H9 (cell line): Measurements from ENCODE around the gene NSUN7. TPM values are rescaled to one million over a fixed set of nuclear protein-coding genes. Genes with fewer than 3 reads are reported as not detected.

Source experiments
- DNase-seq: peaks from one replicate; pipeline ENCODE4 v3.0.0-alpha.2; 2017
- H2AFZ ChIP-seq: one replicate; pipeline ENCODE4 v1.6.1; 2013; ENCODE audit warnings: mild to moderate bottlenecking, low read length, control low read depth, moderate library complexity
- H2AK5ac ChIP-seq: 2 replicates; pipeline ENCODE4 v1.6.1; 2013; ENCODE audit warnings: low read length, control low read depth, mixed read lengths; ENCODE audit not compliant: insufficient read length
- H2BK120ac ChIP-seq: one replicate; pipeline ENCODE4 v1.6.1; 2013; ENCODE audit warnings: low read depth, mild to moderate bottlenecking, low read length, control low read depth, inconsistent platforms; ENCODE audit not compliant: poor library complexity, severe bottlenecking
- H2BK12ac ChIP-seq: 2 replicates; pipeline ENCODE4 v1.6.1; 2013; ENCODE audit warnings: low read length, control low read depth, mixed read lengths, low read depth; ENCODE audit not compliant: insufficient read length
- H2BK15ac ChIP-seq: 2 replicates; pipeline ENCODE4 v1.6.1; 2013; ENCODE audit warnings: low read depth, low read length, control low read depth
- H2BK20ac ChIP-seq: one replicate; pipeline ENCODE4 v1.6.1; 2013; ENCODE audit warnings: low read depth, mild to moderate bottlenecking, low read length, control low read depth, inconsistent platforms; ENCODE audit not compliant: poor library complexity, severe bottlenecking
- H2BK5ac ChIP-seq: 2 replicates; pipeline ENCODE4 v1.6.1; 2013; ENCODE audit warnings: low read length, control low read depth, mixed read lengths; ENCODE audit not compliant: insufficient read length
- H3K14ac ChIP-seq: 2 replicates; pipeline ENCODE4 v1.6.1; 2013; ENCODE audit warnings: low read length, control low read depth; ENCODE audit not compliant: insufficient read depth
- H3K18ac ChIP-seq: 2 replicates; pipeline ENCODE4 v1.6.1; 2013; ENCODE audit warnings: low read depth, mild to moderate bottlenecking, mixed read lengths, low read length, control low read depth; ENCODE audit not compliant: insufficient read length
- H3K23ac ChIP-seq: 2 replicates; pipeline ENCODE4 v1.6.1; 2013; ENCODE audit warnings: low read length, control low read depth, mixed read lengths, low read depth; ENCODE audit not compliant: insufficient read length
- H3K23me2 ChIP-seq: 2 replicates; pipeline ENCODE4 v1.6.1; 2013; ENCODE audit warnings: low read depth, mild to moderate bottlenecking, mixed read lengths, low read length, control low read depth; ENCODE audit not compliant: insufficient read length, poor library complexity, severe bottlenecking
- H3K27ac ChIP-seq: 2 replicates; pipeline ENCODE4 v1.5.1; 2013; ENCODE audit warnings: low read length, control low read depth, mixed read lengths, low read depth; ENCODE audit not compliant: insufficient read length
- H3K27me3 ChIP-seq: 2 replicates; pipeline ENCODE4 v1.6.1; 2013; ENCODE audit warnings: low read length, control low read depth, inconsistent platforms; ENCODE audit not compliant: insufficient read depth
- H3K4ac ChIP-seq: 2 replicates; pipeline ENCODE4 v1.6.1; 2013; ENCODE audit warnings: low read depth, mild to moderate bottlenecking, control low read depth, inconsistent platforms, low read length, moderate library complexity
- H3K4me1 ChIP-seq: 2 replicates; pipeline ENCODE4 v1.6.1; 2013; ENCODE audit warnings: low read length, control low read depth, inconsistent platforms; ENCODE audit not compliant: insufficient read depth
- H3K4me2 ChIP-seq: 2 replicates; pipeline ENCODE4 v1.6.1; 2013; ENCODE audit warnings: low read length, control low read depth, mixed read lengths; ENCODE audit not compliant: insufficient read length, insufficient read depth
- H3K56ac ChIP-seq: 2 replicates; pipeline ENCODE4 v1.6.1; 2013; ENCODE audit warnings: low read depth, mild to moderate bottlenecking, mixed read lengths, low read length, control low read depth; ENCODE audit not compliant: insufficient read length
- H3K79me1 ChIP-seq: 2 replicates; pipeline ENCODE4 v1.6.1; 2013; ENCODE audit warnings: low read depth, mild to moderate bottlenecking, moderate library complexity, low read length, control low read depth, inconsistent platforms; ENCODE audit not compliant: insufficient read depth, poor library complexity, severe bottlenecking
- H3K79me2 ChIP-seq: 2 replicates; pipeline ENCODE4 v1.6.1; 2013; ENCODE audit warnings: low read length, control low read depth, inconsistent platforms; ENCODE audit not compliant: insufficient read depth
- H3K9ac ChIP-seq: 2 replicates; pipeline ENCODE4 v1.6.1; 2013; ENCODE audit warnings: low read length, control low read depth, mixed read lengths; ENCODE audit not compliant: insufficient read length; ENCODE audit errors: extremely low read depth
- H3K9me3 ChIP-seq: one replicate; pipeline ENCODE4 v1.6.1; 2013; ENCODE audit warnings: low read depth, low read length, inconsistent platforms; ENCODE audit not compliant: control insufficient read depth
- H3T11ph ChIP-seq: one replicate; pipeline ENCODE4 v1.6.1; 2013; ENCODE audit warnings: mild to moderate bottlenecking, low read length, control low read depth, inconsistent platforms
- H4K20me1 ChIP-seq: one replicate; pipeline ENCODE4 v1.6.1; 2013; ENCODE audit not compliant: control insufficient read depth, insufficient read length, insufficient read depth
- H4K5ac ChIP-seq: 2 replicates; pipeline ENCODE4 v1.6.1; 2013; ENCODE audit warnings: low read depth, mild to moderate bottlenecking, mixed read lengths, low read length, control low read depth; ENCODE audit not compliant: insufficient read length
- H4K8ac ChIP-seq: replicated peaks from 2 replicates; pipeline ENCODE4 v1.6.1; 2013; ENCODE audit warnings: low read length, control low read depth, mixed read lengths, low read depth; ENCODE audit not compliant: insufficient read length
- H4K91ac ChIP-seq: 2 replicates; pipeline ENCODE4 v1.6.1; 2013; ENCODE audit warnings: low read depth, mild to moderate bottlenecking, moderate library complexity, mixed read lengths, low read length, control low read depth; ENCODE audit not compliant: insufficient read length
- H3K27ac Mint-ChIP-seq, 3 experiments: 2 replicates in 2 of 3; 3 replicates in 1 of 3; pipeline ENCODE4 v1.8.0; 2020 to 2021; ENCODE audit warnings: mixed read lengths in 3 of 3, mild to moderate bottlenecking in 1 of 3, moderate library complexity in 1 of 3
- H3K27me3 Mint-ChIP-seq: 2 replicates; pipeline ENCODE4 v1.8.0; 2021; ENCODE audit warnings: low read depth, mild to moderate bottlenecking, moderate library complexity, mixed read lengths
- H3K36me3 Mint-ChIP-seq, 3 experiments: 2 replicates in 2 of 3; 3 replicates in 1 of 3; pipeline ENCODE4 v1.8.0; 2020 to 2021; ENCODE audit warnings: low read depth in 3 of 3, mixed read lengths in 3 of 3; ENCODE audit not compliant: insufficient read depth in 1 of 3
- H3K4me1 Mint-ChIP-seq, 2 experiments: 2 replicates each; pipeline ENCODE4 v1.8.0; 2020; ENCODE audit warnings: mixed read lengths in 2 of 2
- H3K4me3 Mint-ChIP-seq, 2 experiments: 2 replicates in 1 of 2; 3 replicates in 1 of 2; pipeline ENCODE4 v1.8.0; 2020 to 2021; ENCODE audit warnings: mild to moderate bottlenecking in 2 of 2, mixed read lengths in 2 of 2, moderate library complexity in 1 of 2
- H3K9me3 Mint-ChIP-seq, 2 experiments: 2 replicates in 1 of 2; 3 replicates in 1 of 2; pipeline ENCODE4 v1.8.0; 2020; ENCODE audit warnings: mild to moderate bottlenecking in 2 of 2, mixed read lengths in 2 of 2, moderate library complexity in 1 of 2
- CTCF ChIP-seq: fragments of 200-600 bp; sonication (generic); conservative IDR thresholded peaks from 3 replicates; pipeline ENCODE4 v1.8.0; 2021; ENCODE audit warnings: antibody characterized with exemption, mild to moderate bottlenecking
- WGBS: extraction: QIAGEN DNeasy Blood & Tissue Kit; methylation state at CpG from one replicate; pipeline ENCODE4 v1.1.7; 2013; ENCODE audit warnings: missing lambda C conversion rate, low lambda C conversion rate, mixed read lengths; ENCODE audit not compliant: insufficient read length; ENCODE audit errors: extremely low coverage; 5-methylcytosine and 5-hydroxymethylcytosine counted together
- total RNA-seq: library from RNA; stranded (reverse); gene quantifications from 2 replicates; pipeline ENCODE4 v1.2.1, GENCODE V29; 2021

The NSUN7 gene
- total RNA-seq, 1 experiment from 2014 or later, result 15.9 TPM

GRCh38 chr4:40789031-40789430 is 39.3 kb downstream of the NSUN7 start:
- Histone ChIP-seq H3K79me2 (no peaks in the 10 kb centered on the region), H4K91ac (no peak overlapping the region), H4K8ac (no peak overlapping the region), H4K20me1 (no peaks in the 10 kb centered on the region), H3K9me3 (no peaks in the 10 kb centered on the region), H2BK20ac (no peak overlapping the region), H3T11ph (no peak overlapping the region), H3K4me2 (no peak overlapping the region), H3K23me2 (no peaks in the 10 kb centered on the region), H3K4ac (no peak overlapping the region), H3K56ac (no peak overlapping the region), H2BK120ac (no peak overlapping the region), H3K23ac (no peak overlapping the region), H2AK5ac (no peak overlapping the region), H3K79me1 (no peaks in the 10 kb centered on the region), H4K5ac (no peak overlapping the region), H2BK5ac (no peak overlapping the region), H2BK12ac (no peak overlapping the region), H2AFZ (no peak overlapping the region), H3K27ac (no peak overlapping the region), H2BK15ac (no peak overlapping the region), H3K9ac (no peak overlapping the region), H3K18ac (no peak overlapping the region), H3K4me1 (no peaks in the 10 kb centered on the region; the same call in 1 of the 2 replicates), H3K14ac (no peak overlapping the region), H3K27me3 (no peaks in the 10 kb centered on the region)
- Mint-ChIP-seq H3K27ac (no peak overlapping the region), H3K27me3 (no peaks in the 10 kb centered on the region), H3K36me3 (peaks cover 0 to 4% (median under 1%) of the 10 kb centered on the region in 3 experiments; a peak in 4 of 7 replicates), H3K4me3 (no peak overlapping the region), H3K9me3 (no peaks in the 10 kb centered on the region), H3K4me1 (0 out of 4 replicates have a peak, but pooled peaks cover 2 to 3% of the 10 kb centered on the region in 2 experiments)
- DNase-seq, result no peak
- no CpG with 5 or more reads among the region's 1 CpG for WGBS
- TF ChIP-seq CTCF, result no peak
